ENCODE data around the gene ZNF69.

- TF ChIP-seq CTCF (IDR thresholded peaks at IDR 0.05) (no peak), POLR2A (IDR thresholded peaks at IDR 0.05) (no peak)
Measured at GRCh38 chr19:11921852-11922495, 34.4 kb downstream of the ZNF69 start.
